Esophagus (tissue), 2 donors: ENCODE results near the gene MXRA7. TPM values are rescaled to one million over a fixed set of nuclear protein-coding genes. Genes with fewer than 3 reads are reported as not detected.
"Not testable (repeated sequence)": the region's sequence is repeated elsewhere in the genome, so short reads cannot be mapped to it uniquely, and the experiment has no call there.

Experiments used
- H3K27ac ChIP-seq, 2 donors: one replicate each; pipeline ENCODE4 v1.5.1; 2013; ENCODE audit warnings: low read depth in 2 of 2, mild to moderate bottlenecking in 2 of 2, inconsistent platforms in 1 of 2, low read length in 1 of 2, moderate library complexity in 1 of 2
- H3K27me3 ChIP-seq, 2 donors: one replicate each; pipeline ENCODE4 v1.6.1; 2013; ENCODE audit warnings: low read length in 2 of 2, control low read depth in 1 of 2, mild to moderate bottlenecking in 1 of 2; ENCODE audit not compliant: insufficient read depth in 2 of 2, control insufficient read depth in 1 of 2
- H3K36me3 ChIP-seq, 2 donors: one replicate each; pipeline ENCODE4 v1.6.1; 2013; ENCODE audit warnings: low read length in 1 of 2; ENCODE audit not compliant: control insufficient read depth in 2 of 2, insufficient read depth in 2 of 2
- H3K4me1 ChIP-seq, 2 donors: one replicate each; pipeline ENCODE4 v1.6.1; 2013; ENCODE audit warnings: low read length in 1 of 2; ENCODE audit not compliant: control insufficient read depth in 2 of 2, insufficient read depth in 2 of 2
- H3K4me3 ChIP-seq, 2 donors: one replicate each; pipeline ENCODE4 v1.5.1; 2013; ENCODE audit warnings: low read length in 2 of 2, mild to moderate bottlenecking in 2 of 2, low read depth in 1 of 2, moderate library complexity in 1 of 2
- H3K9me3 ChIP-seq, 2 donors: one replicate each; pipeline ENCODE4 v1.6.1; 2013; ENCODE audit warnings: mild to moderate bottlenecking in 2 of 2, low read depth in 1 of 2, low read length in 1 of 2, moderate library complexity in 1 of 2; ENCODE audit not compliant: control insufficient read depth in 2 of 2, insufficient read depth in 1 of 2
- WGBS, 2 donors: extraction: QIAGEN DNeasy Blood & Tissue Kit; methylation state at CpG; one replicate each; pipeline ENCODE4 v1.1.7; 2013; 5-methylcytosine and 5-hydroxymethylcytosine counted together
- polyA plus RNA-seq, 2 donors: library from polyadenylated mRNA; stranded (reverse); fragments of 200-250 nt; gene quantifications; one replicate each; pipeline ENCODE4 v1.2.3, GENCODE V29; 2013
- donor health status: healthy with polysubstance abuse.
- donor health status: Bipolar disorder and iron deficiency.

MXRA7 gene
- polyA plus RNA-seq, 2 donors: 10.0 to 54.0 TPM

DNA sequence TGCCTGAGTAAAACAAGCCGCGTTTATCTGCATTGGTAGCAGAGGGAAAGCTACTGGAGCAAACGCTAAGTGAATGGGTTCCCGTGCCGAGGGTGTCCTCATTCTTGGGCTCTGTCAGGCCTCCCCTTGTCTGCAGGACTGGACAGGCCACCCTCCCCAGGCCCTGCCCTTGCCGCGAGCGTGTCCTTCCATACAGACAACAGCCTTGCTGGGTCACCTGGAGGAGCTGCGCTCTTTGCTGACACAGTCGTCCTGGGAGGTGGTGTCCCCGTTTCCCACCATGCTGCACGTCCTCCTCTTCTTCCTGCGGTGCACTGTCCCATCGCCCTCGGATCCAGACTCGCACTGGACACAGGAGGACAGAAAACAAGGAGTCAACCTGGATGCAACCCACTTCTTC lies 7.8 kb upstream of the MXRA7 start:
- Histone ChIP-seq H3K4me1 (no peaks in the 10 kb centered on the region), H3K9me3 (no peaks in the 10 kb centered on the region), H3K27me3 (no peaks in the 10 kb centered on the region), H3K4me3 (no peak overlapping the region), H3K36me3 (peaks cover 7 to 40% of the 10 kb centered on the region in 2 donors), H3K27ac (no peak overlapping the region)
- WGBS, 2 donors: 88 to 91% methylated on average over 16 of the region's 16 CpGs

DNA sequence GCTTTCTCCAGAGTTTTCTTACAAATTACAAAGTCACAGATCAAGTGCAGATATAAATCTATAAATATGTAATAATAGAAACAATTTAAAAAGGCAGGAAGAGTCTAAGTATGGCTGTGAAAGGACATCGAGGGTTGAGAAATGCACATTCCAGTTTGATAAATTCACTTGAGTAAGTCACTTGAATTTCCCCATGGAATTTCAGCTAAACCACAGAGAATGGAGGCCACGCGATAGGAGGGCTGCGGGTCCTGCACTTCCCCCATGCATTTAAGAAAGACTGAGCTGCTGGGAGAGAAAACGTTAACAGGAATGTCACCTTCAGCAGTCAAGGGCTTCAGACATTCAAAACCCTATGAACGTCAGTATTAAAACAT lies 6.1 kb upstream of the MXRA7 start:
- WGBS, 2 donors: 76 to 80% methylated on average over 6 of the region's 6 CpGs
- no peak overlapping the region for H3K4me3 ChIP-seq
- H3K4me1 ChIP-seq: no peaks in the 10 kb centered on the region
- H3K27me3 ChIP-seq: no peaks in the 10 kb centered on the region
- H3K9me3 ChIP-seq: no peaks in the 10 kb centered on the region
- H3K27ac ChIP-seq: peak overlapping the region in 1 of 2 donors; percentile 63
- peaks cover 7 to 40% of the 10 kb centered on the region in 2 donors for H3K36me3 ChIP-seq

- H3K4me3 ChIP-seq: no peak overlapping the region
- no peaks in the 10 kb centered on the region for H3K4me1 ChIP-seq
- no peaks in the 10 kb centered on the region for H3K27me3 ChIP-seq
- no peaks in the 10 kb centered on the region for H3K9me3 ChIP-seq
- H3K27ac ChIP-seq: peak overlapping the region; percentile 63
- peaks cover 6 to 35% of the 10 kb centered on the region in 2 donors for H3K36me3 ChIP-seq
- WGBS, 2 donors: 62% methylated on average over 13 of the region's 13 CpGs
These were observed 5.5 kb upstream of the MXRA7 start for GRCh38 chr17:76716146-76716838.

- H3K9me3 ChIP-seq: no peaks in the 10 kb centered on the region
- WGBS, 2 donors: 86 to 89% methylated on average over 2 of the region's 2 CpGs
- no peak overlapping the region for H3K27ac ChIP-seq
- peaks cover 0 to 30% of the 10 kb centered on the region in 2 donors for H3K36me3 ChIP-seq
- no peaks in the 10 kb centered on the region for H3K27me3 ChIP-seq
- peaks cover 0 to 3% of the 10 kb centered on the region in 2 donors for H3K4me1 ChIP-seq
- H3K4me3 ChIP-seq: no peak overlapping the region
These were observed 4.7 kb upstream of the MXRA7 start for GRCh38 chr17:76715496-76715830.

DNA sequence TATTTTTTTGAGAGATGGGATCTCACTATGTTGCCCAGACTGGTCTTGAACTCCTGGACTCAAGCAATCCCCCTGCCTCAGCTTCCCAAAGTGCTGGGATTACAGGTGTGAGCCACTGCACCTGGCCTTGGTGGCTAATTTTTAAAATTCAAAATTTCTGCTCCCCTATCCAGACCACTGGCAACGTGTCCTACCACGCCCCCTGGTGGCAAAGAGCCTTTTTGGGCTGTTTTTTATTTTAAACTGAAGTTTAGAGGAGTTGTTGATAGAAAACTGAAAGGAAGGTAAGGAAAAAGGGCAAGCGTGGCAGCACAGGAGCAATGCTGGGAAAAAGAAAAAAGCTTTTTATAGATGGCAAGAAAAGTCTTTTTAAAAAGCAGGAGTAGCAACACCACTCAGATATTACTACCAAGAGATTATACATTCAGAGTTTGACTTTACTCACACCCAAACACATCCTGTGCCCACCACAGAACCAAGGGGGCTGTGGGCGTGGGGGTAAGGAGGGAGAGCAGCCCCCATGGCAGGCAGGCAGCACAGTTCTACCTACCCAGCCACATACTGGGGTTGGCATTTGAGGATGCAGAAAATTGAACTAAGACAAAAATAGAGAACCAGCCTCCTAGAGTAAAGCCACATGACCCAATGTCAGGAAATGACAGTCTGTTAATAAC lies 4.2 kb upstream of the MXRA7 start:
- H3K9me3 ChIP-seq: no peaks in the 10 kb centered on the region
- peaks cover 0 to 25% of the 10 kb centered on the region in 2 donors for H3K36me3 ChIP-seq
- H3K27ac ChIP-seq: no peak overlapping the region
- H3K27me3 ChIP-seq: no peaks in the 10 kb centered on the region
- 24 to 28% methylated on average over 4 of the region's 4 CpGs for WGBS, 2 donors
- H3K4me3 ChIP-seq: no peak overlapping the region
- peaks cover 0 to 3% of the 10 kb centered on the region in 2 donors for H3K4me1 ChIP-seq

- no peaks in the 10 kb centered on the region for H3K27me3 ChIP-seq
- WGBS, 2 donors: 74 to 81% methylated on average over 5 of the region's 5 CpGs
- H3K4me1 ChIP-seq: peaks cover 1 to 9% of the 10 kb centered on the region in 2 donors
- no peak overlapping the region for H3K27ac ChIP-seq
- H3K9me3 ChIP-seq: no peaks in the 10 kb centered on the region
- H3K4me3 ChIP-seq: no peak overlapping the region
- peaks cover 0 to 20% of the 10 kb centered on the region in 2 donors for H3K36me3 ChIP-seq
These were observed 3.6 kb upstream of the MXRA7 start for GRCh38 chr17:76714336-76714735.

DNA sequence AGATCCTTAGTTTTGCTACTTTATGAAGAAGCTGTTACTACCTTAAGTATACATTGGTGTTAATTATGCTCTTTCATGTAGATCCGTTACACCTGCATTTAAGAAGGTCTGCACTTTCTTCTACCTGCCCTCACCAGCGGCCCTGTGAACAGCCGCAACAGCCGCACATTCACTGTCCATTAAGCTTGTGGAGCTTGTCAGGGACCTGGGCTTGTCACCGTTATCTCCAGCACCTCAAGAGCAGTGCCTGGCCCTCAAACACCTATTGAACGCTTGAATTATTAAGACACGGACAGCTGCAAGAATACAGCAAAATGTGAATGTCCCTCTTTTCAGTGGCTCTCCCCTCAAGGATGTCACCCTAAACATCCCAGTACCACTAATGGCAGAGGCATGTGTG lies 3.0 kb upstream of the MXRA7 start:
- 93 to 96% methylated on average over 7 of the region's 7 CpGs for WGBS, 2 donors
- Histone ChIP-seq H3K36me3 (peaks cover 0 to 19% of the 10 kb centered on the region in 2 donors), H3K27ac (no peak overlapping the region), H3K9me3 (no peaks in the 10 kb centered on the region), H3K27me3 (no peaks in the 10 kb centered on the region), H3K4me3 (no peak overlapping the region), H3K4me1 (peaks cover 4 to 14% of the 10 kb centered on the region in 2 donors)

DNA sequence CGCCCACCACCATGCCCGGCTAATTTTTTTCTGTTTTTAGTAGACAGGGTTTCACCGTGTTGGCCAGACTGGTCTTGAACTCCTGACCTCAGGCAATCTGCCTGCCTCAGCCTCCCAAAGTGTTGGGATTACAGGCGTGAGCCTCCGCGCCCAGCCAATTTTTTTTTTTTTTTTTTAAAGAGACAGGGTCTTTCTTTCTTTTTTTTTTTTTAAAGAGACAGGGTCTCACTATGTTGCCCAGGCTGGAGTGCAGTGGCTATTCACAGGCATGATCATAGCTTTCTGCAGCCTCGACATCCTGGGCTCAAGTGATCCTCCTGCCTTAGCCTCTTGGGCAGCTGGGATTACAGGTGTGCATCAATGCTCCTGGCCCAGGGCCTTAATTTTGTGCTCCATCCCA lies 1.6 kb upstream of the MXRA7 start:
- not testable (repeated sequence) for H3K27ac ChIP-seq, H3K9me3 ChIP-seq, H3K27me3 ChIP-seq, H3K4me3 ChIP-seq
- Histone ChIP-seq H3K36me3 (peaks cover 0 to 12% of the 10 kb centered on the region in 2 donors), H3K4me1 (peaks cover 6 to 15% of the 10 kb centered on the region in 2 donors)
- WGBS, 2 donors: 59 to 63% methylated on average over 7 of the region's 7 CpGs

- not testable (repeated sequence) for H3K36me3 ChIP-seq, H3K9me3 ChIP-seq, H3K27me3 ChIP-seq
- peaks cover 6 to 16% of the 10 kb centered on the region in 2 donors for H3K4me1 ChIP-seq
- 3 to 6% methylated on average over 37 to 48 of the region's 79 CpGs for WGBS, 2 donors
- peak overlapping the region; percentile 86 to 87 for H3K27ac ChIP-seq
- peak overlapping the region; percentile 49 to 58 for H3K4me3 ChIP-seq
These were observed 558 bp downstream of the MXRA7 start for GRCh38 chr17:76709951-76710862.
